Prostate gland (tissue), 2 donors: ENCODE data around the gene RASSF8.

ENCODE experiments used
- POLR2AphosphoS5 ChIP-seq: sonication (generic); formaldehyde crosslinking; IDR thresholded peaks from one replicate; pipeline ENCODE4 v1.6.1; 2017; ENCODE audit warnings: antibody characterized with exemption
- TF ChIP-seq, protein P1 (sequence below), 4 experiments: fragments of 200-600 bp in 2 of 4; fragments of 450-650 bp in 2 of 4; sonication (generic) in 2 of 4; IDR thresholded peaks; 1 replicate in 3 of 4; 2 replicates in 1 of 4; pipeline ENCODE4 v1.5.1; 2016 to 2019; ENCODE audit warnings: antibody characterized with exemption in 4 of 4, mild to moderate bottlenecking in 2 of 4, moderate library complexity in 2 of 4

DNA sequence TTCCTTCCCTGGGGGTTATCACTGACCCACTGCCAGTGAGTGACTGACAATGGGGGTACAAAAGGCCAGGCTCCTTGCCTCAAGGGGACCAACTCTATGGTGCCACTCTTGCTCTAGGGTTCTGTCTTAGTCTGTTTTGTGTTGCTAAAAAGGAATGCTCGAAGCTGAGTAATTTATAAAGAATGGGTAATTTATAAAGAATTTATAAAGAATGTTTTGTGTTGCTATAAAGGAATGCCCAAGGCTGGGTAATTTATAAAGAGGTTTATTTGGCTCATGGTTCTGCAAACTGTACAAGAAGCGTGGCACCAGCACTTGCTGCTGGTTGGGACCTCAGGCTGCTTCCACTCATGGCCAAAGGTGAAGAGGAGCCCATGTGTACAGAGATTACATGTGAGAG, 15.8 kb upstream of the RASSF8 start:
- TF ChIP-seq, protein P1, sequence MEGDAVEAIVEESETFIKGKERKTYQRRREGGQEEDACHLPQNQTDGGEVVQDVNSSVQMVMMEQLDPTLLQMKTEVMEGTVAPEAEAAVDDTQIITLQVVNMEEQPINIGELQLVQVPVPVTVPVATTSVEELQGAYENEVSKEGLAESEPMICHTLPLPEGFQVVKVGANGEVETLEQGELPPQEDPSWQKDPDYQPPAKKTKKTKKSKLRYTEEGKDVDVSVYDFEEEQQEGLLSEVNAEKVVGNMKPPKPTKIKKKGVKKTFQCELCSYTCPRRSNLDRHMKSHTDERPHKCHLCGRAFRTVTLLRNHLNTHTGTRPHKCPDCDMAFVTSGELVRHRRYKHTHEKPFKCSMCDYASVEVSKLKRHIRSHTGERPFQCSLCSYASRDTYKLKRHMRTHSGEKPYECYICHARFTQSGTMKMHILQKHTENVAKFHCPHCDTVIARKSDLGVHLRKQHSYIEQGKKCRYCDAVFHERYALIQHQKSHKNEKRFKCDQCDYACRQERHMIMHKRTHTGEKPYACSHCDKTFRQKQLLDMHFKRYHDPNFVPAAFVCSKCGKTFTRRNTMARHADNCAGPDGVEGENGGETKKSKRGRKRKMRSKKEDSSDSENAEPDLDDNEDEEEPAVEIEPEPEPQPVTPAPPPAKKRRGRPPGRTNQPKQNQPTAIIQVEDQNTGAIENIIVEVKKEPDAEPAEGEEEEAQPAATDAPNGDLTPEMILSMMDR (IDR thresholded peaks at IDR 0.05) = no peak
- no peak for TF ChIP-seq POLR2AphosphoS5
